Measurements from ENCODE around the gene LAMA2.

LAMA2 gene

GRCh38 chr6:129135451-129135850 lies 252.5 kb downstream of the LAMA2 start:
- H3K36me3 ChIP-seq (replicated peaks; ENCODE audit: insufficient read depth, low read length) = no peaks in the 10 kb centered on the region

GRCh38 chr6:129136751-129137150 lies 253.8 kb downstream of the LAMA2 start:
- H3K36me3 ChIP-seq (replicated peaks; ENCODE audit: insufficient read depth, low read length) = no peaks in the 10 kb centered on the region
- no peaks in the 10 kb centered on the region for H3K4me1 ChIP-seq (ENCODE audit: low read length)
- no peak overlapping the region for H3K27ac ChIP-seq (ENCODE audit: low read length)
- no peak overlapping the region for H3K4me3 ChIP-seq (ENCODE audit: low read length)
- no peak for TF ChIP-seq EZH2 (optimal IDR thresholded peaks at IDR 0.05; ENCODE audit: low read depth, low read length)
- no peak for TF ChIP-seq EZH2phosphoT487 (IDR thresholded peaks at IDR 0.05; ENCODE audit: low read length)
- no peak for TF ChIP-seq CTCF (IDR thresholded peaks at IDR 0.05; ENCODE audit: low read length)
- H3K4me2 ChIP-seq (ENCODE audit: low read depth, low read length) = no peak overlapping the region
- no peaks in the 10 kb centered on the region for H3K79me2 ChIP-seq (ENCODE audit: low read length)
- no peaks in the 10 kb centered on the region for H4K20me1 ChIP-seq (ENCODE audit: insufficient read depth, low read length)
- no peaks in the 10 kb centered on the region for H3K27me3 ChIP-seq (replicated peaks; ENCODE audit: insufficient read depth, low read length)
- H2AFZ ChIP-seq (ENCODE audit: low read length) = no peak overlapping the region
- H3K9me2 ChIP-seq (replicated peaks; ENCODE audit: insufficient read depth, low read length) = no peaks in the 10 kb centered on the region
- H3F3A ChIP-seq (ENCODE audit: insufficient read depth, low read length) = no peaks in the 10 kb centered on the region
- no peaks in the 10 kb centered on the region for H3K9me3 ChIP-seq (replicated peaks; ENCODE audit: insufficient read depth, low read length)
- DNase-seq = no peak
- no peak overlapping the region for H3K9ac ChIP-seq (ENCODE audit: low read length)

More at GRCh38 chr6:129135451-129135850, 252.5 kb downstream of the LAMA2 start:
- DNase-seq = no peak
- H3K27me3 ChIP-seq (replicated peaks; ENCODE audit: insufficient read depth, low read length) = no peaks in the 10 kb centered on the region
- no peak for TF ChIP-seq EZH2 (optimal IDR thresholded peaks at IDR 0.05; ENCODE audit: low read depth, low read length)
- TF ChIP-seq EZH2phosphoT487 (IDR thresholded peaks at IDR 0.05; ENCODE audit: low read length) = no peak
- TF ChIP-seq CTCF (IDR thresholded peaks at IDR 0.05; ENCODE audit: low read length) = no peak
- H3K4me1 ChIP-seq (ENCODE audit: low read length) = no peaks in the 10 kb centered on the region
- H3K27ac ChIP-seq (ENCODE audit: low read length) = no peak overlapping the region
- H3K9me2 ChIP-seq (replicated peaks; ENCODE audit: insufficient read depth, low read length) = no peaks in the 10 kb centered on the region
- H3K4me3 ChIP-seq (ENCODE audit: low read length) = no peak overlapping the region
- no peak overlapping the region for H3K4me2 ChIP-seq (ENCODE audit: low read depth, low read length)
- no peaks in the 10 kb centered on the region for H3K79me2 ChIP-seq (ENCODE audit: low read length)
- no peak overlapping the region for H3K9ac ChIP-seq (ENCODE audit: low read length)
- no peaks in the 10 kb centered on the region for H4K20me1 ChIP-seq (ENCODE audit: insufficient read depth, low read length)
- no peaks in the 10 kb centered on the region for H3K9me3 ChIP-seq (replicated peaks; ENCODE audit: insufficient read depth, low read length)
- no peaks in the 10 kb centered on the region for H3F3A ChIP-seq (ENCODE audit: insufficient read depth, low read length)
- H2AFZ ChIP-seq (ENCODE audit: low read length) = no peak overlapping the region

GRCh38 chr6:129138739-129139405 lies 255.9 kb downstream of the LAMA2 start:
- no peak overlapping the region for H3K9ac ChIP-seq (ENCODE audit: low read length)
- no peaks in the 10 kb centered on the region for H3K27me3 ChIP-seq (replicated peaks; ENCODE audit: insufficient read depth, low read length)
- no peak overlapping the region for H3K4me3 ChIP-seq (ENCODE audit: low read length)
- no peaks in the 10 kb centered on the region for H3K36me3 ChIP-seq (replicated peaks; ENCODE audit: insufficient read depth, low read length)
- H4K20me1 ChIP-seq (ENCODE audit: insufficient read depth, low read length) = no peaks in the 10 kb centered on the region
- H3K9me2 ChIP-seq (replicated peaks; ENCODE audit: insufficient read depth, low read length) = no peaks in the 10 kb centered on the region
- no peaks in the 10 kb centered on the region for H3K4me1 ChIP-seq (ENCODE audit: low read length)
- TF ChIP-seq EZH2phosphoT487 (IDR thresholded peaks at IDR 0.05; ENCODE audit: low read length) (no peak), EZH2 (optimal IDR thresholded peaks at IDR 0.05; ENCODE audit: low read depth, low read length) (no peak), CTCF (IDR thresholded peaks at IDR 0.05; ENCODE audit: low read length) (no peak)
- no peaks in the 10 kb centered on the region for H3F3A ChIP-seq (ENCODE audit: insufficient read depth, low read length)
- no peak overlapping the region for H2AFZ ChIP-seq (ENCODE audit: low read length)
- H3K4me2 ChIP-seq (ENCODE audit: low read depth, low read length) = no peak overlapping the region
- H3K27ac ChIP-seq (ENCODE audit: low read length) = no peak overlapping the region
- DNase-seq = no peak
- H3K79me2 ChIP-seq (ENCODE audit: low read length) = no peaks in the 10 kb centered on the region
- no peaks in the 10 kb centered on the region for H3K9me3 ChIP-seq (replicated peaks; ENCODE audit: insufficient read depth, low read length)
